B cell (primary cell): Measurements from ENCODE around the gene NTM. TPM values are rescaled to one million over a fixed set of nuclear protein-coding genes. Genes with fewer than 3 reads are reported as not detected.

Experiments used
- ATAC-seq: fragments of 200-7000 bp; cut with Tn5 transposase; one replicate; pipeline ENCODE4 v1.10.0; 2021; ENCODE audit warnings: low read depth, mild to moderate bottlenecking, moderate number of reproducible peaks, moderate library complexity
- CTCF ChIA-PET: fragments of 350-600 bp; sonication (Branson Sonifier 250); formaldehyde crosslinking; loops from one replicate; lab custom pipeline; 2021; ENCODE audit warnings: antibody characterized with exemption, inconsistent platforms; lab: Charles Lee
- POLR2A ChIA-PET: fragments of 350-600 bp; sonication (Branson Sonifier 250); formaldehyde crosslinking; loops from one replicate; lab custom pipeline; 2021; ENCODE audit warnings: antibody characterized with exemption; lab: Charles Lee
- DNase-seq: peaks from one replicate; pipeline ENCODE4 v3.0.0; 2013
- H2AFZ ChIP-seq: 2 replicates; pipeline ENCODE4 v1.6.1; 2012; ENCODE audit warnings: mild to moderate bottlenecking, low read depth, low read length; ENCODE audit not compliant: insufficient read depth, poor library complexity, severe bottlenecking
- H3K27ac ChIP-seq, 2 donors: 1 replicate in 1 of 2; 2 replicates in 1 of 2; pipeline ENCODE4 v1.5.1; 2012 to 2013; ENCODE audit warnings: low read length in 2 of 2, mild to moderate bottlenecking in 2 of 2, moderate library complexity in 1 of 2
- H3K27me3 ChIP-seq, 4 experiments: fragments of 200-600 bp in 1 of 4; sonication (generic) in 1 of 4; replicated peaks in 1 of 4; 1 replicate in 2 of 4; 2 replicates in 2 of 4; pipeline versions ENCODE4 v1.6.1 to v1.7.0; 2013 to 2016; ENCODE audit warnings: low read length in 3 of 4, mild to moderate bottlenecking in 2 of 4, mixed read lengths in 1 of 4, moderate library complexity in 1 of 4; ENCODE audit not compliant: insufficient read depth in 4 of 4, control insufficient read depth in 3 of 4; ENCODE audit errors: control extremely low read depth in 1 of 4
- H3K36me3 ChIP-seq, 2 experiments: replicated peaks in 1 of 2; 1 replicate in 1 of 2; 2 replicates in 1 of 2; pipeline versions ENCODE4 v1.6.1 to v1.7.1; 2013; ENCODE audit warnings: low read length in 1 of 2; ENCODE audit not compliant: insufficient read depth in 2 of 2, control insufficient read depth in 1 of 2; ENCODE audit errors: control extremely low read depth in 1 of 2, extremely low read depth in 1 of 2
- H3K4me1 ChIP-seq, 2 donors: fragments of 200-600 bp in 1 of 2; sonication (generic) in 1 of 2; 1 replicate in 1 of 2; 2 replicates in 1 of 2; pipeline versions ENCODE4 v1.5.1 to v1.6.1; 2013 to 2017; ENCODE audit warnings: low read length in 2 of 2; ENCODE audit not compliant: control insufficient read depth in 2 of 2, insufficient read depth in 2 of 2
- H3K4me2 ChIP-seq: replicated peaks from 2 replicates; pipeline ENCODE3; 2012; ENCODE audit warnings: mild to moderate bottlenecking, low read depth, low read length; ENCODE audit not compliant: poor library complexity, severe bottlenecking
- H3K4me3 ChIP-seq, 5 experiments: fragments of 200-600 bp in 1 of 5; sonication (generic) in 1 of 5; 1 replicate in 3 of 5; 2 replicates in 2 of 5; pipeline versions ENCODE4 v1.5.1 to v1.7.0; 2011 to 2016; ENCODE audit warnings: low read length in 4 of 5, mild to moderate bottlenecking in 4 of 5, low read depth in 2 of 5, control low read depth in 1 of 5, moderate library complexity in 1 of 5; ENCODE audit not compliant: insufficient read depth in 1 of 5; ENCODE audit errors: control extremely low read depth in 1 of 5, extremely low read depth in 1 of 5
- H3K79me2 ChIP-seq: fragments of 200-600 bp; sonication (generic); one replicate; pipeline ENCODE4 v1.6.0; 2016; ENCODE audit warnings: low read length; ENCODE audit not compliant: control insufficient read depth, insufficient read depth
- H3K9ac ChIP-seq: fragments of 200-600 bp; sonication (generic); 2 replicates; pipeline ENCODE4 v1.6.1; 2017; ENCODE audit warnings: mild to moderate bottlenecking, low read length, moderate library complexity
- H3K9me3 ChIP-seq, 3 donors: one replicate each; pipeline versions ENCODE4 v1.6.1 to v1.7.1; 2013; ENCODE audit warnings: low read length in 2 of 3; ENCODE audit not compliant: control insufficient read depth in 2 of 3, insufficient read depth in 1 of 3; ENCODE audit errors: control extremely low read depth in 1 of 3
- H4K20me1 ChIP-seq: 2 replicates; pipeline ENCODE4 v1.6.0; 2012; ENCODE audit warnings: mild to moderate bottlenecking, low read length; ENCODE audit not compliant: insufficient read depth, control insufficient read depth, poor library complexity, severe bottlenecking
- H3K27ac Mint-ChIP-seq: one replicate; pipeline ENCODE4 v1.8.0; 2021; ENCODE audit warnings: mixed read lengths
- H3K27me3 Mint-ChIP-seq: one replicate; pipeline ENCODE4 v1.8.0; 2021; ENCODE audit warnings: mixed read lengths
- H3K4me1 Mint-ChIP-seq: one replicate; pipeline ENCODE4 v1.8.0; 2021; ENCODE audit warnings: mixed read lengths
- H3K4me3 Mint-ChIP-seq: one replicate; pipeline ENCODE4 v1.8.0; 2021; ENCODE audit warnings: mixed read lengths
- H3K9me3 Mint-ChIP-seq: one replicate; pipeline ENCODE4 v1.8.0; 2022; ENCODE audit warnings: mixed read lengths; ENCODE audit not compliant: insufficient read depth
- CTCF ChIP-seq: fragments of 200-600 bp; IDR thresholded peaks from one replicate; pipeline ENCODE4 v1.8.0; 2022; ENCODE audit warnings: antibody characterized with exemption, mild to moderate bottlenecking
- EZH2 ChIP-seq: IDR thresholded peaks from 2 replicates; pipeline ENCODE4 v1.6.1; 2012; ENCODE audit warnings: borderline replicate concordance, low read depth, mild to moderate bottlenecking, moderate library complexity, low read length; ENCODE audit not compliant: insufficient read depth, poor library complexity, severe bottlenecking
- WGBS: methylation state at CpG from one replicate; pipeline ENCODE4 v1.1.5; 2013; ENCODE audit warnings: missing lambda C conversion rate; ENCODE audit not compliant: insufficient coverage; 5-methylcytosine and 5-hydroxymethylcytosine counted together
- intact Hi-C: fragments of 100-400 bp; cut with micrococcal nuclease; formaldehyde crosslinking; loops from one replicate; pipeline ENCODE4 v1.10.0; 2022
- polyA plus RNA-seq: library from polyadenylated mRNA; depleted of rRNA; stranded (reverse); fragments of >200 nt; gene quantifications from 2 replicates; pipeline ENCODE4 v1.2.3, GENCODE V29; 2012
- total RNA-seq, 2 donors: library from RNA; stranded (reverse); fragments of 120-200 nt in 1 of 2; gene quantifications; 1 replicate in 1 of 2; 2 replicates in 1 of 2; pipeline versions ENCODE4 v1.2.3 to v1.2.4, GENCODE V29; 2013 to 2022

The NTM gene
- total and polyA plus RNA-seq, 2 donors (not counting 1 experiment from before 2014, with no cell fraction given): not detected

DNA sequence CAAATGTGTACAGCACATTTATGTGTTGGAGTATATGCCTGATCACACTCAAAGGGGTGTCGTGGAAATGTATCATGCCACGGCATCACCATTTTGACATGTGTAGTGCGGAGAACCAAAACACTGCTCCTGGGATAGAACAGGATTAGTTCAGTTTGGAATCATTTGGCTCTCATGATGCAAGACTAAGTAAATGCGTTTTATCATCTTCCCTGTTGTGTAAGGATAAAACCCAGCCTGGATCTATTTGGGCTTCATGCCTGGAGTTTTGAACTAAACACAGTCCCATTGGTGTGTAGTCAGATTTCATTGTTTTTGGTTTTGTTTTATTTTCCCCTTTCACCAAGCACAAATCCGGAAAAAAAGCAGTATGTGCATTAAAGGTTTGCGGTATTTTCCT, 574.3 kb downstream of the NTM start:
- Histone ChIP-seq H3K27me3 (no peaks in the 10 kb centered on the region), H3K9ac (no peak overlapping the region), H4K20me1 (no peaks in the 10 kb centered on the region), H3K4me3 (no peak overlapping the region), H2AFZ (no peak overlapping the region), H3K4me1 (no peaks in the 10 kb centered on the region), H3K4me2 (no peak overlapping the region), H3K27ac (no peak overlapping the region), H3K36me3 (no peaks in the 10 kb centered on the region), H3K9me3 (no peaks in the 10 kb centered on the region), H3K79me2 (no peaks in the 10 kb centered on the region)
- TF ChIP-seq EZH2 (no peak), CTCF (no peak)
- WGBS: 100% methylated on average over 3 of the region's 6 CpGs
- ChIA-PET POLR2A (no interaction called here), CTCF (no interaction called here)
- ATAC-seq: no peak
- no peak overlapping the region for H3K27ac Mint-ChIP-seq
- intact Hi-C loops: no loop called here
- H3K4me1 Mint-ChIP-seq: no peaks in the 10 kb centered on the region
- H3K27me3 Mint-ChIP-seq: no peaks in the 10 kb centered on the region
- no peaks in the 10 kb centered on the region for H3K9me3 Mint-ChIP-seq
- DNase-seq: no peak
- no peak overlapping the region for H3K4me3 Mint-ChIP-seq

GRCh38 chr11:131945706-131946105, 575.3 kb downstream of the NTM start:
- Histone ChIP-seq H2AFZ (no peak overlapping the region), H3K9ac (no peak overlapping the region), H3K27ac (no peak overlapping the region), H3K27me3 (no peaks in the 10 kb centered on the region), H4K20me1 (no peaks in the 10 kb centered on the region), H3K4me2 (no peak overlapping the region), H3K9me3 (no peaks in the 10 kb centered on the region), H3K36me3 (no peaks in the 10 kb centered on the region), H3K4me3 (no peak overlapping the region), H3K79me2 (no peaks in the 10 kb centered on the region), H3K4me1 (no peaks in the 10 kb centered on the region)
- WGBS: 96% methylated on average over 4 of the region's 7 CpGs
- no peaks in the 10 kb centered on the region for H3K4me1 Mint-ChIP-seq
- no peaks in the 10 kb centered on the region for H3K27me3 Mint-ChIP-seq
- no peak overlapping the region for H3K27ac Mint-ChIP-seq
- no peak for TF ChIP-seq EZH2
- no peak for TF ChIP-seq CTCF
- ChIA-PET POLR2A (no interaction called here), CTCF (no interaction called here)
- no peak overlapping the region for H3K4me3 Mint-ChIP-seq
- ATAC-seq (no peak), DNase-seq (no peak)
- H3K9me3 Mint-ChIP-seq: no peaks in the 10 kb centered on the region
- intact Hi-C loops: no loop called here
